Left lung (tissue), 8 donors: Measurements from ENCODE around the gene MMGT1. TPM values are rescaled to one million over a fixed set of nuclear protein-coding genes. Genes with fewer than 3 reads are reported as not detected.

Experiments
- polyA plus RNA-seq, 6 donors: library from polyadenylated mRNA; unstranded; fragments of 120-200 nt; gene quantifications; one replicate each; pipeline ENCODE4 v1.2.1, GENCODE V29; 2013; ENCODE audit not compliant: insufficient read length in 6 of 6
- total RNA-seq, 2 donors: library from RNA; stranded (reverse); fragmentation: NEBNext Ultra II Directional; extraction: Animal tissue kit (Norgen Biotek cat#: 25700); gene quantifications; one replicate each; pipeline ENCODE4 v1.2.1, GENCODE V29; 2021
- donor health status: DM: no; HTN: yes; CAD: no.
- donor health status: DM: no; HTN: no; CAD: no.

MMGT1 gene
- total and polyA plus RNA-seq, 8 donors: 25.4 to 32.0 (median 29.4) TPM

Other genes with a start within 250 kb of the MMGT1 start
- gene CT45A3, start 205.8 kb downstream of the MMGT1 start, total RNA-seq: not detected
- 10 to 100 TPM in 3 of 6 donors, 1 to 10 TPM in 1, not detected in 2; 5.4 to 33.5 (median 14.3) TPM for gene CT45A3, start 205.8 kb downstream of the MMGT1 start, polyA plus RNA-seq
- not detected for gene CT45A5, start 188.5 kb downstream of the MMGT1 start, total RNA-seq
- 10 to 100 TPM; 20.5 to 49.9 (median 39.8) TPM for gene CT45A5, start 188.5 kb downstream of the MMGT1 start, polyA plus RNA-seq
- not detected for gene CT45A6, start 171.2 kb downstream of the MMGT1 start, total RNA-seq
- gene CT45A6, start 171.2 kb downstream of the MMGT1 start, polyA plus RNA-seq: not detected
- gene CT45A2, start 154.0 kb downstream of the MMGT1 start, total RNA-seq: not detected
- 10 to 100 TPM in 2 of 6 donors, 1 to 10 TPM in 2, under 1 TPM in 1, not detected in 1; 0.97 to 14.8 (median 1.8) TPM for gene CT45A2, start 154.0 kb downstream of the MMGT1 start, polyA plus RNA-seq
- not detected for gene CT45A7, start 136.7 kb downstream of the MMGT1 start, total RNA-seq
- gene CT45A7, start 136.7 kb downstream of the MMGT1 start, polyA plus RNA-seq: not detected
- gene CT45A8, start 119.5 kb downstream of the MMGT1 start, total RNA-seq: not detected
- under 1 TPM in 1 of 6 donors, not detected in 5; 0.42 TPM for gene CT45A8, start 119.5 kb downstream of the MMGT1 start, polyA plus RNA-seq
- gene CT45A9, start 102.2 kb downstream of the MMGT1 start, total RNA-seq: not detected
- gene CT45A9, start 102.2 kb downstream of the MMGT1 start, polyA plus RNA-seq: under 1 TPM in 1 of 6 donors, not detected in 5; 0.42 TPM
- not detected for gene CT45A10, start 80.5 kb downstream of the MMGT1 start, total RNA-seq
- 10 to 100 TPM in 3 of 6 donors, 1 to 10 TPM in 3; 3.3 to 17.1 (median 11.1) TPM for gene CT45A10, start 80.5 kb downstream of the MMGT1 start, polyA plus RNA-seq
- not detected for gene SAGE1, start 80.3 kb downstream of the MMGT1 start, total RNA-seq
- gene SAGE1, start 80.3 kb downstream of the MMGT1 start, polyA plus RNA-seq: under 1 TPM in 3 of 6 donors, not detected in 3; 0.07 to 0.09 (median 0.08) TPM
- 10 to 100 TPM; 15.1 to 17.1 TPM for gene SLC9A6, start 11.4 kb upstream of the MMGT1 start, total RNA-seq
- 10 to 100 TPM; 20.5 to 24.3 (median 22.0) TPM for gene SLC9A6, start 11.4 kb upstream of the MMGT1 start, polyA plus RNA-seq
- 100 to 1,000 TPM; 118 to 150 TPM for gene FHL1, start 173.5 kb upstream of the MMGT1 start, total RNA-seq
- 100 to 1,000 TPM; 234 to 276 (median 258) TPM for gene FHL1, start 173.5 kb upstream of the MMGT1 start, polyA plus RNA-seq